CD4-positive, alpha-beta T cell treated with Interleukin-15 for 4 hours (primary cell): ENCODE results near the gene ARRDC2.
"Not testable (repeated sequence)": the region's sequence is repeated elsewhere in the genome, so short reads cannot be mapped to it uniquely, and the experiment has no call there.

Source experiments
- DNase-seq: peaks from one replicate; pipeline ENCODE4 v3.0.0-alpha.2; 2020; ENCODE audit warnings: low spot score

Gene ARRDC2

GRCh38 chr19:18016209-18016910 lies 8.4 kb downstream of the ARRDC2 start:
- DNase-seq, result no peak

GRCh38 chr19:18017275-18018083 lies 9.5 kb downstream of the ARRDC2 start:
- no peak for DNase-seq

- no peak for DNase-seq
Observed at GRCh38 chr19:18020212-18021085, 12.5 kb downstream of the ARRDC2 start.

- peak; percentile 86 for DNase-seq
Observed at GRCh38 chr19:18021121-18021755, 13.3 kb downstream of the ARRDC2 start.

GRCh38 chr19:18023622-18024251 lies 15.8 kb downstream of the ARRDC2 start:
- peak; percentile 54 for DNase-seq

GRCh38 chr19:18027151-18027550 lies 19.2 kb downstream of the ARRDC2 start:
- DNase-seq, result no peak

GRCh38 chr19:18029617-18030338 lies 21.8 kb downstream of the ARRDC2 start:
- DNase-seq, result no peak

- DNase-seq, result not testable (repeated sequence)
Observed at GRCh38 chr19:18031401-18031800, 23.4 kb downstream of the ARRDC2 start.

GRCh38 chr19:18032102-18032501 lies 24.1 kb downstream of the ARRDC2 start:
- not testable (repeated sequence) for DNase-seq

- no peak for DNase-seq
Observed at GRCh38 chr19:18041054-18041453, 33.1 kb downstream of the ARRDC2 start.

GRCh38 chr19:18043676-18044075 lies 35.7 kb downstream of the ARRDC2 start:
- DNase-seq, result no peak

GRCh38 chr19:18044825-18045304 lies 36.9 kb downstream of the ARRDC2 start:
- peak; percentile 84 for DNase-seq

GRCh38 chr19:18045307-18046050 lies 37.5 kb downstream of the ARRDC2 start:
- DNase-seq, result no peak

GRCh38 chr19:18046059-18046718 lies 38.2 kb downstream of the ARRDC2 start:
- no peak for DNase-seq

- no peak for DNase-seq
Observed at GRCh38 chr19:18049385-18049784, 41.4 kb downstream of the ARRDC2 start.

GRCh38 chr19:18051887-18052286 lies 43.9 kb downstream of the ARRDC2 start:
- DNase-seq, result no peak

- no peak for DNase-seq
Observed at GRCh38 chr19:18053576-18054219, 45.7 kb downstream of the ARRDC2 start.

- DNase-seq, result no peak
Observed at GRCh38 chr19:18055967-18056366, 48.0 kb downstream of the ARRDC2 start.

- DNase-seq, result no peak
Observed at GRCh38 chr19:18057557-18057956, 49.6 kb downstream of the ARRDC2 start.
